ENCODE data around the gene EPB41.

The EPB41 gene

DNA sequence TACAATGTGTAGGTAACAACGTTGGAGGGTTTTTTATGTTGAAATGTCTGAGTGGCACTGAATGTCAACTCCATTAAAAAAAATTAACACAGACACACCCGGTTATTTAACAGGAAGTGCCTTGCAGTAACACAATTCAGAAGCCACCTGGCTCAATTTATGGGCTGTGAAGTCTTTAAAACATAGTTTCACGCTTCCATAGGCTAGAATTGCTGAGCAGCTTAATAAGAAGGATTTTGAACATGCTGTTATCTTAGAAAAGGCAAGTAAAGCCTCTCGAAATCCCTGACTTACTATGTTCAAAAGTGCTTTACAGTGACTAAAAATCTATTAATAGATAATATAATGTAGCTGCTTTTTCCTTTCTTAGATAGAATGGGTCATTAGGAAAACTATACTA is 247.7 kb downstream of the EPB41 start:
- TF ChIP-seq SIN3A (IDR thresholded peaks at IDR 0.05; ENCODE audit: borderline replicate concordance, insufficient read depth, low read length) (no peak), POLR2AphosphoS5 (IDR thresholded peaks at IDR 0.05; ENCODE audit: low read depth, low read length) (no peak), TAF1 (IDR thresholded peaks at IDR 0.05; ENCODE audit: borderline replicate concordance, insufficient read depth, low read length) (no peak)

DNA sequence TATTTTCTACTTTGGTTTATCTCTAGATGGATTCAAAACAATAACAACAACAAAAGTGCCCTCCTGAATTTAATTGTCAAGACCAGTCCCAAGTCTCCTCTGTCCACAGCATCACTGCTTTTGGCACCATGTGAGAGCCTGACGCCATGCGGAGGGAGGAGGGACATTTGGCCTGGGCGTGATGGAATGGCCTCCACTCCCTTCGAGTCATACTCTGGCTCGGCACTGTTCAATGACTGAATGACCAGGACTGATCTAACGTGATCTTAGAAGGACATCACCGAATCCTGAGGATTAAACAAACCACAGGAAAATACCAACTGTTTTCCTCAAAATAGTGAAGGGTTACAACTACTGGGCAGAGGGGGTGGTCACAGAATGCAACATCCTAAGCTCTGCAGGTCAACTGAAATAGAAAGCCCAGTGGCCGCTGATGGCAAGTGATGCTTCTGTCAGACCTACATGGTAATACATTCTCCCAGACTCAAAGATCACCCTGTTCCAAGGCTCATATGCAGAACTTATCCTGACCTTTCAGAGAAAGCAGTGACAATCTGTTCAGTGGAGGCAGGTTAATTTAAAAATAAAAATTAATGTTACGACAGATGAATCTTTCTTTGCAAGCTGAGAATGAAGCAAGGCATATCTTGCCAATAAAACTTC is 248.2 kb downstream of the EPB41 start:
- no peak for TF ChIP-seq FOXP2 (optimal IDR thresholded peaks at IDR 0.05; ENCODE audit: borderline replicate concordance, extremely low read depth, extremely low read length, insufficient read depth)
- no peak for TF ChIP-seq REST (IDR thresholded peaks at IDR 0.05; ENCODE audit: insufficient read depth in 1 of 2, low read depth in 2 of 2, low read length in 2 of 2)
- TF ChIP-seq SIN3A (IDR thresholded peaks at IDR 0.05; ENCODE audit: borderline replicate concordance, insufficient read depth, low read length) = no peak

- TF ChIP-seq FOXP2 (optimal IDR thresholded peaks at IDR 0.05; ENCODE audit: borderline replicate concordance, extremely low read depth, extremely low read length, insufficient read depth) (no peak), TAF1 (IDR thresholded peaks at IDR 0.05; ENCODE audit: borderline replicate concordance, insufficient read depth, low read length) (no peak), SIN3A (IDR thresholded peaks at IDR 0.05; ENCODE audit: borderline replicate concordance, insufficient read depth, low read length) (no peak), REST (IDR thresholded peaks at IDR 0.05; ENCODE audit: insufficient read depth in 1 of 2, low read depth in 2 of 2, low read length in 2 of 2) (no peak), POLR2AphosphoS5 (IDR thresholded peaks at IDR 0.05; ENCODE audit: low read depth, low read length) (no peak)
Measured at GRCh38 chr1:29164588-29164987, 250.2 kb downstream of the EPB41 start.

- TF ChIP-seq SIN3A (IDR thresholded peaks at IDR 0.05; ENCODE audit: borderline replicate concordance, insufficient read depth, low read length) (no peak), FOXP2 (optimal IDR thresholded peaks at IDR 0.05; ENCODE audit: borderline replicate concordance, extremely low read depth, extremely low read length, insufficient read depth) (no peak), REST (IDR thresholded peaks at IDR 0.05; ENCODE audit: insufficient read depth in 1 of 2, low read depth in 2 of 2, low read length in 2 of 2) (no peak), TAF1 (IDR thresholded peaks at IDR 0.05; ENCODE audit: borderline replicate concordance, insufficient read depth, low read length) (no peak), POLR2AphosphoS5 (IDR thresholded peaks at IDR 0.05; ENCODE audit: low read depth, low read length) (no peak)
Measured at GRCh38 chr1:29166291-29166878, 252.0 kb downstream of the EPB41 start.

DNA sequence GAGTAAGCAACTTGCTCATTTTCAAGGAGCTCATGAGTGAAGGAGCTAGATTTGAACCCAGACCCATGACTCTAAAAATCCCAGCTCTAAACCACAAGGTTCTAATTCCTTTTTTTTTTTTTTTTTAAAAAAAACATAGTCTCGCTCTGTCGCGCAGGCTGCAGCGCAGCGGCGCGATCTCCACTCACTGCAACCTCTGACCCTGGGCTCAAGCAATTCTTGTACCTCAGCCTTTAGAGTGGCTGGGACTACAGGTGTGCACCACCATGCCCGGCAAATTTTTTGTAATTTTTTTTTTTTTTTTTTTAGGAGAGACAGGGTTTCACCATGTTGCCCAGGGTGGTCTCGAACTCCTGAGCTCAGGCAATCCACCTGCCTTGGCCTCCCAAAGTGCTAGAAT is 253.5 kb downstream of the EPB41 start:
- no peak for TF ChIP-seq FOXP2 (optimal IDR thresholded peaks at IDR 0.05; ENCODE audit: borderline replicate concordance, extremely low read depth, extremely low read length, insufficient read depth)
- no peak for TF ChIP-seq POLR2AphosphoS5 (IDR thresholded peaks at IDR 0.05; ENCODE audit: low read depth, low read length)
- no peak for TF ChIP-seq TAF1 (IDR thresholded peaks at IDR 0.05; ENCODE audit: borderline replicate concordance, insufficient read depth, low read length)
- no peak for TF ChIP-seq SIN3A (IDR thresholded peaks at IDR 0.05; ENCODE audit: borderline replicate concordance, insufficient read depth, low read length)
- no peak for TF ChIP-seq REST (IDR thresholded peaks at IDR 0.05; ENCODE audit: insufficient read depth in 1 of 2, low read depth in 2 of 2, low read length in 2 of 2)
